IMR-90 (cell line): ENCODE results near the gene LDLRAD3. TPM values are rescaled to one million over a fixed set of nuclear protein-coding genes. Genes with fewer than 3 reads are reported as not detected.

Experiments
- ATAC-seq: fragments of 200-7000 bp; cut with Tn5 transposase; 2 replicates; pipeline ENCODE4 v1.9.1; 2020; ENCODE audit warnings: low read depth, mild to moderate bottlenecking, moderate library complexity
- BruUV-seq: library from RNA; stranded (reverse); fragments of 400-500 nt; replicated peaks from 2 replicates; lab custom pipeline; 2021; lab: Mats Ljungman, UMichigan
- CTCF ChIA-PET: fragments of 300-600 bp; formaldehyde crosslinking; extraction: SDS; loops from one replicate; lab custom pipeline; 2021; ENCODE audit warnings: antibody characterized with exemption; lab: Yijun Ruan, JAX
- POLR2A ChIA-PET: fragments of 300-600 bp; sonication (Branson Sonifier 250); formaldehyde crosslinking; loops from one replicate; lab custom pipeline; 2022; ENCODE audit warnings: antibody characterized with exemption; ENCODE audit not compliant: unreplicated experiment; lab: Charles Lee
- DNase-seq: peaks from one replicate; pipeline ENCODE4 v3.0.0; 2013
- H2AFZ ChIP-seq: replicated peaks from 2 replicates; pipeline ENCODE3; 2013; ENCODE audit warnings: low read length, mild to moderate bottlenecking; ENCODE audit not compliant: poor library complexity
- H2AK5ac ChIP-seq: 2 replicates; pipeline ENCODE4 v1.6.1; 2013; ENCODE audit warnings: low read depth, low read length, inconsistent platforms
- H2AK9ac ChIP-seq: replicated peaks from 2 replicates; pipeline ENCODE3; 2013; ENCODE audit warnings: mild to moderate bottlenecking, low read depth, low read length, moderate library complexity; ENCODE audit not compliant: poor library complexity
- H2BK120ac ChIP-seq: 2 replicates; pipeline ENCODE4 v1.6.1; 2013; ENCODE audit warnings: low read depth, low read length, inconsistent platforms
- H2BK15ac ChIP-seq: 3 replicates; pipeline ENCODE4 v1.6.1; 2013; ENCODE audit warnings: low read depth, low read length, inconsistent platforms
- H2BK20ac ChIP-seq: 2 replicates; pipeline ENCODE4 v1.6.1; 2013; ENCODE audit warnings: low read depth, mild to moderate bottlenecking, inconsistent platforms, low read length, moderate library complexity
- H2BK5ac ChIP-seq: 2 replicates; pipeline ENCODE4 v1.6.1; 2013; ENCODE audit warnings: mild to moderate bottlenecking, low read depth, low read length, inconsistent platforms; ENCODE audit not compliant: poor library complexity, severe bottlenecking
- H3K14ac ChIP-seq: replicated peaks from 2 replicates; pipeline ENCODE4 v1.6.1; 2013; ENCODE audit warnings: low read depth, low read length, inconsistent platforms
- H3K18ac ChIP-seq: 2 replicates; pipeline ENCODE4 v1.6.1; 2013; ENCODE audit warnings: low read depth, low read length, control low read depth
- H3K23ac ChIP-seq: 2 replicates; pipeline ENCODE4 v1.6.1; 2013; ENCODE audit warnings: low read depth, low read length, inconsistent platforms
- H3K27ac ChIP-seq: 2 replicates; pipeline ENCODE4 v1.5.1; 2013; ENCODE audit warnings: mild to moderate bottlenecking, control low read depth, low read length; ENCODE audit not compliant: insufficient read depth
- H3K27me3 ChIP-seq: 2 replicates; pipeline ENCODE4 v1.6.1; 2013; ENCODE audit warnings: low read length; ENCODE audit not compliant: control insufficient read depth, insufficient read depth
- H3K36me3 ChIP-seq: 2 replicates; pipeline ENCODE4 v1.6.1; 2013; ENCODE audit warnings: low read length, mixed read lengths; ENCODE audit not compliant: control insufficient read depth, insufficient read depth
- H3K4ac ChIP-seq: 2 replicates; pipeline ENCODE4 v1.6.1; 2013; ENCODE audit warnings: low read depth, low read length, inconsistent platforms
- H3K4me1 ChIP-seq: 2 replicates; pipeline ENCODE4 v1.6.1; 2013; ENCODE audit warnings: low read length, mixed read lengths; ENCODE audit not compliant: control insufficient read depth, insufficient read depth
- H3K4me2 ChIP-seq: 2 replicates; pipeline ENCODE4 v1.6.1; 2013; ENCODE audit warnings: low read depth, mild to moderate bottlenecking, control low read depth, low read length, moderate library complexity
- H3K4me3 ChIP-seq: 2 replicates; pipeline ENCODE4 v1.5.1; 2013; ENCODE audit warnings: low read depth, mild to moderate bottlenecking, control low read depth, low read length, moderate library complexity; ENCODE audit not compliant: insufficient read depth
- H3K56ac ChIP-seq: 2 replicates; pipeline ENCODE4 v1.6.1; 2013; ENCODE audit warnings: low read length, inconsistent platforms; ENCODE audit not compliant: insufficient read depth; ENCODE audit errors: extremely low read depth
- H3K79me1 ChIP-seq, 2 experiments: 2 replicates each; pipeline ENCODE4 v1.6.1; 2013; ENCODE audit warnings: low read length in 2 of 2, inconsistent platforms in 1 of 2, low read depth in 1 of 2
- H3K9ac ChIP-seq: 2 replicates; pipeline ENCODE4 v1.6.1; 2013; ENCODE audit warnings: low read depth, low read length, control low read depth
- H3K9me1 ChIP-seq: 2 replicates; pipeline ENCODE4 v1.6.1; 2013; ENCODE audit warnings: low read length, inconsistent platforms; ENCODE audit not compliant: insufficient read depth
- H3K9me3 ChIP-seq: 2 replicates; pipeline ENCODE4 v1.6.1; 2013; ENCODE audit warnings: low read length; ENCODE audit not compliant: control insufficient read depth, insufficient read depth
- H4K20me1 ChIP-seq: 2 replicates; pipeline ENCODE4 v1.6.1; 2013; ENCODE audit warnings: low read length, inconsistent platforms; ENCODE audit not compliant: insufficient read depth
- H4K5ac ChIP-seq: 2 replicates; pipeline ENCODE4 v1.6.1; 2013; ENCODE audit warnings: mild to moderate bottlenecking, low read depth, low read length, control low read depth
- H4K8ac ChIP-seq, 2 experiments: 2 replicates each; pipeline ENCODE4 v1.6.1; 2013; ENCODE audit warnings: low read depth in 2 of 2, low read length in 2 of 2, control low read depth in 1 of 2, inconsistent platforms in 1 of 2
- H4K91ac ChIP-seq: 2 replicates; pipeline ENCODE4 v1.6.1; 2013; ENCODE audit warnings: low read depth, low read length, inconsistent platforms; ENCODE audit not compliant: insufficient read depth
- CTCF ChIP-seq: conservative IDR thresholded peaks from 2 replicates; pipeline ENCODE4 v1.5.1; 2012; ENCODE audit warnings: mild to moderate bottlenecking, low read depth, low read length, improper control_type of control experiment
- WGBS, 2 experiments: methylation state at CpG; one replicate each; pipeline versions ENCODE4 v1.1.5 to v1.1.7; 2013; ENCODE audit warnings: missing lambda C conversion rate in 2 of 2; ENCODE audit not compliant: insufficient read length in 1 of 2; ENCODE audit errors: extremely low coverage in 2 of 2; 5-methylcytosine and 5-hydroxymethylcytosine counted together
- dilution Hi-C: fragments of 300-500 bp; cut with HindIII; formaldehyde crosslinking; loops from one replicate; pipeline ENCODE4 v1.14.3; 2018; ENCODE audit warnings: low sequenced_read_pairs; ENCODE audit not compliant: unreplicated experiment
- in situ Hi-C: fragments of 300-500 bp; cut with MboI; formaldehyde crosslinking; loops from 3 replicates; pipeline ENCODE4 v1.14.3; 2019; ENCODE audit warnings: low sequenced_read_pairs, inconsistent platforms, mixed read lengths
- intact Hi-C: fragments of 100-400 bp; cut with micrococcal nuclease; formaldehyde crosslinking; loops from 2 replicates; pipeline ENCODE4 v1.10.0; 2022
- polyA plus RNA-seq, 3 experiments: library from polyadenylated mRNA; depleted of rRNA; stranded (reverse); fragments of >200 nt; gene quantifications; 2 replicates each; pipeline ENCODE4 v1.2.3, GENCODE V29; 2012; ENCODE audit warnings: low replicate concordance in 1 of 3
- total RNA-seq: library from RNA; depleted of rRNA; stranded (reverse); fragments of >200 nt; gene quantifications from 2 replicates; pipeline ENCODE4 v1.2.3, GENCODE V29; 2012

Gene LDLRAD3
- total and polyA plus RNA-seq, 2 of the 4 experiments (the other 2 are of a cell fraction), result 2.7 to 6.4 TPM

- POLR2A ChIA-PET, result no interaction called here
Measured at GRCh38 chr11:36270701-36271100, 326.8 kb downstream of the LDLRAD3 start.

More at GRCh38 chr11:36270701-36271100, 326.8 kb downstream of the LDLRAD3 start:
- Histone ChIP-seq H3K79me1 (no peaks in the 10 kb centered on the region), H3K27me3 (no peaks in the 10 kb centered on the region), H2BK15ac (no peak overlapping the region), H4K5ac (no peak overlapping the region), H2BK5ac (no peak overlapping the region), H2AK5ac (no peak overlapping the region), H2BK120ac (no peak overlapping the region), H2AFZ (no peak overlapping the region), H2BK20ac (no peak overlapping the region), H3K9me1 (peaks cover 5% of the 10 kb centered on the region; the same call in 1 of the 2 replicates), H4K8ac (no peak overlapping the region), H3K9ac (no peak overlapping the region), H3K56ac (no peak overlapping the region), H3K4me3 (no peak overlapping the region), H3K9me3 (no peaks in the 10 kb centered on the region), H3K36me3 (peaks cover 24% of the 10 kb centered on the region), H3K14ac (no peak overlapping the region), H3K4me1 (no peaks in the 10 kb centered on the region), H3K27ac (no peak overlapping the region), H4K20me1 (peaks cover 5% of the 10 kb centered on the region; the same call in 1 of the 2 replicates), H2AK9ac (no peak overlapping the region), H3K4ac (no peak overlapping the region), H3K23ac (no peak overlapping the region), H3K18ac (no peak overlapping the region), H3K4me2 (no peak overlapping the region), H4K91ac (no peak overlapping the region)
- DNase-seq (no peak), ATAC-seq (no peak)
- no peak for TF ChIP-seq CTCF
- in situ Hi-C loops (no loop called here), dilution Hi-C loops (no loop called here), intact Hi-C loops (no loop called here)
- 82% methylated on average over 9 of the region's 9 CpGs; no CpG with 5 or more reads in 1 of the 2 experiments for WGBS, 2 experiments
- no TSS peak for BruUV-seq
- CTCF ChIA-PET, result interaction anchor here (0.6 kb wide), 1 partner anchor 548 kb away, joined by 3 read pairs; no protein-coding TSS in a partner anchor
